Measurements from ENCODE around the gene CD200R1L.

DNA sequence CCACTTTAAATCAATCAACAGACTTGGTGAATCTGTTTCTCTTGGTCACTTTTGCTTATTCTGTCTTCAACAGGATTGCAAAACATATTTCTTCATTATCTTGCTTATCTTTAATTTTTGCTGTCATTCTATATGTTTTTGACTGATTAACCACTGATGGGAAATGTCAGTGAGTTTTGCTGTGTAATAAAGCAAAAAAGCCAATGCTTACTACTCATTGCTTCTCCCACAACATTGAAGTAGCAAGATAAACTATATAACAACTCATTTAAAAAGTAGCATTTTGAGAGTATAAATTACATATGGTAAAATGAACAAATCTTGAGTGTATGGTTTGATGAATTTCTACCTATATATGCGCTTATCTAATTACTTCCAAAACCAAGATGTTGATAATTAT lies 892 bp downstream of the CD200R1L start:
- TF ChIP-seq CTCF (IDR thresholded peaks at IDR 0.05; ENCODE audit: poor library complexity) (no peak), EZH2 (IDR thresholded peaks at IDR 0.05; ENCODE audit: borderline replicate concordance) (no peak), EZH2phosphoT487 (IDR thresholded peaks at IDR 0.05; ENCODE audit: low read depth, severe bottlenecking, unreplicated experiment) (no peak)
